ENCODE results near the gene NOL7. TPM values are rescaled to one million over a fixed set of nuclear protein-coding genes. Genes with fewer than 3 reads are reported as not detected.

Gene NOL7
- total RNA-seq, 4 donors from 2014 or later = 63.5 to 87.1 (median 77.7) TPM

DNA sequence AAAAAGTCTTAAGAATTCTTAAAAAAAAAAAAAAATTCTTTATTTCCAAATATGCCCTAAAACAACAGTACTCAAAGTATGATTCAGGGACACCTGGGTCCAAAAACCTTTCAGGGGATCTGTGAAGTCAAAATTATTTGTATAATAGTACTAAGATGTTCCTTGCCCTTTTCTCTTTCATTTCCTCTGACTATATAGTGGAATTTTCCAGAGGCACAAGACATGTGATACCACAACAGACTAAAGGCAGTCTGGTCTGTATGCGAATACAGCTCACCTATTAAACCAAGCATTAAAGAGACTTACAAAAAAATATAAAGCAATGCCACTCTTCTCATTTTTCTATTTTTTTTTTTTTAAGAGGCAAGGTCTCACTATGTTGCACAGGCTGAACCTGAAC lies 15.4 kb downstream of the NOL7 start:
- TF ChIP-seq, protein P1, sequence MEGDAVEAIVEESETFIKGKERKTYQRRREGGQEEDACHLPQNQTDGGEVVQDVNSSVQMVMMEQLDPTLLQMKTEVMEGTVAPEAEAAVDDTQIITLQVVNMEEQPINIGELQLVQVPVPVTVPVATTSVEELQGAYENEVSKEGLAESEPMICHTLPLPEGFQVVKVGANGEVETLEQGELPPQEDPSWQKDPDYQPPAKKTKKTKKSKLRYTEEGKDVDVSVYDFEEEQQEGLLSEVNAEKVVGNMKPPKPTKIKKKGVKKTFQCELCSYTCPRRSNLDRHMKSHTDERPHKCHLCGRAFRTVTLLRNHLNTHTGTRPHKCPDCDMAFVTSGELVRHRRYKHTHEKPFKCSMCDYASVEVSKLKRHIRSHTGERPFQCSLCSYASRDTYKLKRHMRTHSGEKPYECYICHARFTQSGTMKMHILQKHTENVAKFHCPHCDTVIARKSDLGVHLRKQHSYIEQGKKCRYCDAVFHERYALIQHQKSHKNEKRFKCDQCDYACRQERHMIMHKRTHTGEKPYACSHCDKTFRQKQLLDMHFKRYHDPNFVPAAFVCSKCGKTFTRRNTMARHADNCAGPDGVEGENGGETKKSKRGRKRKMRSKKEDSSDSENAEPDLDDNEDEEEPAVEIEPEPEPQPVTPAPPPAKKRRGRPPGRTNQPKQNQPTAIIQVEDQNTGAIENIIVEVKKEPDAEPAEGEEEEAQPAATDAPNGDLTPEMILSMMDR (IDR thresholded peaks at IDR 0.05) = no peak
- ATAC-seq (ENCODE audit: low FRiP score) = no peak
- DNase-seq (ENCODE audit: low spot score) = no peak

- ATAC-seq (ENCODE audit: low FRiP score) (no peak), DNase-seq (ENCODE audit: low spot score) (no peak)
- TF ChIP-seq, protein P1 (IDR thresholded peaks at IDR 0.05) = no peak
Observed at GRCh38 chr6:13633343-13633742, 18.2 kb downstream of the NOL7 start.

DNA sequence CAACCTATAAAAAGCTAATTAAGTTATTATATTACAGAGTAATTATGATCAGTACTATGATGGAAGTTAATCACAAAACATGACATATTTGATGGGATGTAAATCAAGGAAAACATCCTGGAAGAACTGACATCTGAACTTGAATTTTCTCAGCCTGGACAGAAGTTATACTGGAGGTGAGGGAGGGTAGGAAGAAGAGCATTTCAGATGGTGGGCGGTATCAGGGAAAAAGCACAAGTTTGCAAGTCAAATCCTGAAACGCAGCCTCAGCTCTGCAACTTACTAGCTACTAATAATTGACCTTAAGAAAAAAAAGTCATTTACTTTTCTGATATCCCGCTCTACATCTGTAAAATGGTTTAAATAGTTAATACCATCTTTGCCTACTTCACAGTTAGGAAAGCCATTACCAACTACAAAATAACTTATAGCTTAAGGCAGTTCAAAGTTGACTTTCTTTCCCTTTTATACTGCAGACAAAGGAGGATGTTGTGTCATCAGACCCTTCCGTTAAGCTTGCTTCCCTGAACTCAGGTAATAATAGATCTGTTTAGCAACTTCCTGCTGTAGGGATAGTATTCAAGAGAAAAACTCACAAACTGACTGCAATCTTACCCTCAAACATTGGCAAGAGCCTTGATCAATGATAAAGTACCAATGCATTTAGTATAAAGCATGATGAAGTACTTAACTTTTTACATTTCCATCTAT lies 21.0 kb downstream of the NOL7 start:
- TF ChIP-seq, protein P1 (IDR thresholded peaks at IDR 0.05) = no peak
- ATAC-seq (ENCODE audit: low FRiP score) (no peak), DNase-seq (ENCODE audit: low spot score) (no peak)

DNA sequence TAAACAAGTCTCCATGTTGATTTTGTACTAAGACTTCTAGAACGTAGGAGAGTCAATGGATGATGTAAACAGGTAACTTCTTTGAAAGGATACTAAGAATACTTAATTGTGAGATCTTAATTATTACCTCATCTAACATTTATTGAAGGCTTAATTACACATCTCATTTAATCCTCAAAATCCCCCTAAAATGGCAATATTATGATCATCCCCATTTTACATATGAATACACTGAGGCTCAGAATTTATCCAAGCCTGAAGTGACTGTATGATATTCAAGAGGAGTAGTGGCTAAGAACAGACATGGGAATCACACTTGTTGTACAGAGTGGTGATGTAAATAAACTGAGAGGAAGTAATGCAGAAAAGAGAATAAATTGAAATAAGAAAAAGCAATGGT lies 22.9 kb downstream of the NOL7 start:
- ATAC-seq (ENCODE audit: low FRiP score) = no peak
- TF ChIP-seq, protein P1 (IDR thresholded peaks at IDR 0.05) = no peak
- no peak for DNase-seq (ENCODE audit: low spot score)

DNA sequence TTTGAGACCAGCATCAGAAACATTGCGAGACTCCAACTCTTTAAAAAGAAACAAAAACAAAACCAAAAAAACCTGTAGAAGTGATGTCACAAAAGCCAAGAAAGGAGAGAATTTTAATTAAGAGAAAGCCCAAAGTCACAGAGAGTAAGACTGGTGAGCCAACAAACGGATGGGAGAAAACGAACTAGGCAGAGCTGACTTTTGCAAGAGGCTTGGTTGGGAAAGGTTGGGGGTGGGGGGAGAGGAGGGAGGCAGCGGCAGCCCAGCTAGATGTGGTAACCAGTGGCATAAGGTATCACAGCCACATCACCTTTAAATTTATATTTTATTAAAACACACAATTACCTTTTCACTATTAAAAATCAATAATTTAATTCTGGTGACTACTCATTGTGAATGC lies 23.5 kb downstream of the NOL7 start:
- no peak for DNase-seq (ENCODE audit: low spot score)
- TF ChIP-seq, protein P1 (IDR thresholded peaks at IDR 0.05) = no peak
- ATAC-seq (ENCODE audit: low FRiP score) = no peak

- DNase-seq (ENCODE audit: low spot score) (no peak), ATAC-seq (ENCODE audit: low FRiP score) (no peak)
- TF ChIP-seq, protein P1 (IDR thresholded peaks at IDR 0.05) = no peak
Observed at GRCh38 chr6:13641315-13641714, 26.2 kb downstream of the NOL7 start.

DNA sequence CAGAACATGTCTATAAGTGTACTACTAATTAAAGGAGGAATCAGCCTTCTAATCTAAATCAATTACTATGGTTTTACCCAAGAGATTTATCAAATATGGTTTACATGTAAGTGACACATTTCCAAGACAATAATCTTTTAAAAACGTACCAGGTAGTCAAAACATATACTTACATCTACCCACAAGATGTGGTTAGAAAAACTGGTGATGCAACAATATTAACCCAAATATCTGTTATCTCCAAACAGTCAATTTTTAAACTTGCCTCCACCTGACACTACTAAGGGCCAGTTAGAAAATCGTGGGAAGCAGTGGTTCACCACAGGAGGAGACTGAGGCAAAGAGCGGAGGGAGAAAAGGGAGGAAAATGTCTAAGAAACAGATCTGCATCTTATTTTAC lies 28.0 kb downstream of the NOL7 start:
- DNase-seq (ENCODE audit: low spot score) (no peak), ATAC-seq (ENCODE audit: low FRiP score) (no peak)
- TF ChIP-seq, protein P1 (IDR thresholded peaks at IDR 0.05) = no peak
